ENCODE data around the gene RET.
A peak's percentile ranks its signal among the peaks of the same experiment; 100 is the strongest.
"Not testable (repeated sequence)": the region's sequence is repeated elsewhere in the genome, so short reads cannot be mapped to it uniquely, and the experiment has no call there.

The RET gene

DNA sequence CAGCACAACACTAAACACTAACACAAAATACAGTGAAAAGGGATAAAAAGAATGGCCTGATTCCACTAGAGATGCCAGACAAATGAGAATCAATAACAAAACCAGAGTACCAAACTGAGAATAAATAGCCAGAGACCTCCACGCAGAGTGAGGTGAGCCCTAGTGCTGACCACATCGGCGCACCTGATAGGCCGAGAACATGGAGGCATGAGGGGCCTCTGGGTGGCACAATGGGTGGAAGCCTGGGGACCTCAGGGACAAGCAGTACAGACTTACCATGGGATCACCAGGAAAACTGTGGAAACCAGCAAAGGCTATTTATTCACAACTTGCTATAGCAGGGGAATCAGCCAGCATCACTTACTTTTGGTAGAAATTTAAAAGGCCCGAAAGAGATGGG is 59.6 kb downstream of the RET start:
- TF ChIP-seq, protein P1, sequence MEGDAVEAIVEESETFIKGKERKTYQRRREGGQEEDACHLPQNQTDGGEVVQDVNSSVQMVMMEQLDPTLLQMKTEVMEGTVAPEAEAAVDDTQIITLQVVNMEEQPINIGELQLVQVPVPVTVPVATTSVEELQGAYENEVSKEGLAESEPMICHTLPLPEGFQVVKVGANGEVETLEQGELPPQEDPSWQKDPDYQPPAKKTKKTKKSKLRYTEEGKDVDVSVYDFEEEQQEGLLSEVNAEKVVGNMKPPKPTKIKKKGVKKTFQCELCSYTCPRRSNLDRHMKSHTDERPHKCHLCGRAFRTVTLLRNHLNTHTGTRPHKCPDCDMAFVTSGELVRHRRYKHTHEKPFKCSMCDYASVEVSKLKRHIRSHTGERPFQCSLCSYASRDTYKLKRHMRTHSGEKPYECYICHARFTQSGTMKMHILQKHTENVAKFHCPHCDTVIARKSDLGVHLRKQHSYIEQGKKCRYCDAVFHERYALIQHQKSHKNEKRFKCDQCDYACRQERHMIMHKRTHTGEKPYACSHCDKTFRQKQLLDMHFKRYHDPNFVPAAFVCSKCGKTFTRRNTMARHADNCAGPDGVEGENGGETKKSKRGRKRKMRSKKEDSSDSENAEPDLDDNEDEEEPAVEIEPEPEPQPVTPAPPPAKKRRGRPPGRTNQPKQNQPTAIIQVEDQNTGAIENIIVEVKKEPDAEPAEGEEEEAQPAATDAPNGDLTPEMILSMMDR (IDR thresholded peaks at IDR 0.05; ENCODE audit: insufficient read depth, missing control alignments) = no peak
- FAIRE-seq = no peak
- DNase-seq (ENCODE audit: insufficient read length, low spot score) = no peak

DNA sequence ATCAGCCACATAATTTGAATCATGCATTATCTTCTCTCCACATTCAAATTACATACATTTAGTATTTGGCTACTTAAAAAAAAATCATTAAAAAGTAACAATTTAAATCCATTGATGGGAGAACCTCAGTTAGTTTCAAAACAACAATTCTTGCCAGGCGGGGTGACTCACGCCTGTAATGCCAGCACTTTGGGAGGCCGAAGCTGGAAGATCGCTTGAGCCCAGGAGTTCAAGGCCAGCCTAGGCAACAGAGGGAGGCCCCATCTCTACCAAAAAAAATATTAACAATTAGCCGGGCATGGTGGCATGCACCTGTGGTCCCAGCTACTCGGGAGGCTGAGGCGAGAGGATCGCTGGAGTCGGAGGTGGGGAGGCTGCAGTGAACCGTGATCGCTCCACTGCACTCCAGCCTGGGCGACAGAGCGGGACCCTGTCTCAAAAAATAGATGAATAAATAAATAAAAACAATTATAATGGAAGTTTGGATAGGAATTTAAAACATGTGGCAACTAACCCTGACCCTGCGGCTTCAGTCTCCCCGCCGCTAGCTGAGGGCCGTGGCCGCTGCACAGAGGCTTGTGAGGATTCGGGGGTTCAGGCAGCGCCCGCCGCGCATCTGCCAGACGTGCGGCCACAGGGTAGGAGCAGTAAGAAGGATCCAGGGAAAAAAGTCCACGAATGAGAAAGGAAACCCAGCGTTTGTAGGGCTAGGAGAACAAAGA is 60.3 kb downstream of the RET start:
- TF ChIP-seq, protein P1 (IDR thresholded peaks at IDR 0.05; ENCODE audit: insufficient read depth, missing control alignments) = no peak
- FAIRE-seq = no peak

DNA sequence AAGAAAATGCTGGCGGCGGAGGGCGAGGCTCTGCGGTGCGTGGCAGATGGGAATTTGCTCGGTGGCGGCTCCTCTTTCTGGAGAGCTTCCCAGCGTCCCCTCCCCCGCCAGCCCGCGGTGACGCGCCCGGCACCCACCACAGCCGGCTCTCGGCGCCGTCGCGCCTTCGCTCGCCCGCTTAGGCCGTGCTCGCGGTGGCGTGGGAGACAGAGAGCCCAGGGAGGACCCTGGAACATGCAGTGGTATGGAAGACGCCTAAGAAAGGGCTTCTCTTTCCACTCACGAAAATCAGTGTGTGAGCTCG is 60.8 kb downstream of the RET start:
- DNase-seq (ENCODE audit: insufficient read length, low spot score) = no peak
- TF ChIP-seq, protein P1 (IDR thresholded peaks at IDR 0.05; ENCODE audit: insufficient read depth, missing control alignments) = no peak
- FAIRE-seq = no peak

More for the DNA sequence above, 60.3 kb downstream of the RET start:
- no peak for DNase-seq (ENCODE audit: insufficient read length, low spot score)

DNA sequence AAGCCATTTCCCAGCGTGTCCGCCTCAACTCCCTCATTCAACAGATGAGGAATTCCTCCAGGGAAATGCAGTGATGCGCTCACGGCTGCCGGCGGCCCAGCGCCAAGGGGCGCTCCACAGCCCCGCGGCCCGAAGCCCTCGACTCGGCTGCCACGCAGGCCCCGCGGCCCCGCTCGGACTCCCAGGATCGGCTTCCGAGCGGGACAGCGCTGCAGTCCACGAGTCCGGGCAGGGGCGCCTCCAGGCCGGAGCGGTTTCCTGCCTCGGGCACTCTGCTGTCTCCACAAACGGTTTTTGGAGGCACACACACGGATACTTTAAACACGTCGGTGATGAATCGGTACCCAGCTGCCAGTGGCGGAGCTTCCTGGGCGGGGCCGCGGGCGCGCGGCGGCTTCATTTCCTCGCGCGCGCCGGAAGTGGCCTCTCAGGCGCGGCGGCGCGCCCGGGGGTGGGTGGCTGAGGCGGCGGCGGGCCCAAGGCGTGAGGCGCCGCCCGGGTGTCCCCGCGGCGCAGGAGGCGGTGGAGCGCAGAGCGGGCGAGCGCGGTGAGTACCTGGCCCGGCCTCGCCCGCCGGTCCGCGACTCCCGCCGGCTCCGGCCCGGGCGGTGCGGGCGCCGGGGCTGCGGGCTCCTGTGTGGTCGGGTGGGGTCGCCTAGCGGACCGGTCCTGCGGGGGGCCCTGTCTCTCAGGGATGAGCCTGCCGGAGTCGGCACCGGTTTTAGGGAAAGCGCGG is 61.3 kb downstream of the RET start, which contains the start of gene CSGALNACT2:
TSS of gene CSGALNACT2 (plus strand) at position 425 of the 736 bp plus-strand sequence. CDS start 16,705 bp downstream, outside the sequence.
- TF ChIP-seq, protein P1 (IDR thresholded peaks at IDR 0.05; ENCODE audit: insufficient read depth, missing control alignments) = no peak
- FAIRE-seq (no peak), DNase-seq (ENCODE audit: insufficient read length, low spot score) (peak; percentile 74)

DNA sequence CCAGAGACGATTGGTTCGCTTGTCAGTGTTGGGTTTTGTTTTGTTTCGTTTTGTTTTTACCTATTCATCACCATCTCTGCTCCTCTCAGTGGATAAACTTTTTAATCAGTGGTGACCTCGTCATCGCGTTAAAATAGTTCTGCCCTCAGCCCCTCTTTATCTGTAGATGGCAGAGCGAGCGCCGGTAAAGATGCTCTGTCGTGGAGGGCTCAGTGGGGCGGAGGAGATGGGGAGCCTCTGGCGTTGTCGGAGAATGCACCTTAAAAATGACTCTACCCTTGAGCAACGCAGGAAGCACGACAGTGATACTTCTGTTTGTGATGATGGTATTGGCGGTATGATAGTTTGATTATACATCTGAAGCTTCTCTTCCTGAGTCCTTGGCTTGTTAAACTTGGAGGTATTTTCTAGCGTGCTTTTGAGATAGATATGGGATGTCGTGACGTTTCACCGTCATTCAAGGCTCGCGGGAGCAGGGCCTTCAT is 61.9 kb downstream of the RET start:
- no peak for DNase-seq (ENCODE audit: insufficient read length, low spot score)
- TF ChIP-seq, protein P1 (IDR thresholded peaks at IDR 0.05; ENCODE audit: insufficient read depth, missing control alignments) = no peak
- FAIRE-seq = no peak

DNA sequence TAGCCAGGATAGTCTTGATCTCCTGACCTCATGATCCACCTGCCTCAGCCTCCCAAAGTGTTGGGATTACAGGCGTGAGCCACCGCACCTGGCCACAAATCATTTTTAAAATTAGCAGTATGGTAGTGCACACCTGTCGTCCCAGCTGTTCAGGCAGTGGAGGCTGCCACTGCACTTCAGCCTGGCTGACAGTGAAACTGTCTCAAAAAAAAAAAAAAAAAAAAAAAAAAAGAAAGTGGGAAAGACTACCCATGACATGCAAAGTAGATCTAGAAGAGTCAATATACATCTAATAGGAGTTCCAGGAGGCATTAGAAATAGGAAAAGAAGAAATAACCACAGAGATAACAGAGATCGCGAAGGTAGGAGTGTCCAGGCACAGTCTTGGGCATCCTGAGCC is 64.6 kb downstream of the RET start:
- DNase-seq (ENCODE audit: insufficient read length, low spot score) (no peak), FAIRE-seq (no peak)
- TF ChIP-seq, protein P1 (IDR thresholded peaks at IDR 0.05; ENCODE audit: insufficient read depth, missing control alignments) = no peak

DNA sequence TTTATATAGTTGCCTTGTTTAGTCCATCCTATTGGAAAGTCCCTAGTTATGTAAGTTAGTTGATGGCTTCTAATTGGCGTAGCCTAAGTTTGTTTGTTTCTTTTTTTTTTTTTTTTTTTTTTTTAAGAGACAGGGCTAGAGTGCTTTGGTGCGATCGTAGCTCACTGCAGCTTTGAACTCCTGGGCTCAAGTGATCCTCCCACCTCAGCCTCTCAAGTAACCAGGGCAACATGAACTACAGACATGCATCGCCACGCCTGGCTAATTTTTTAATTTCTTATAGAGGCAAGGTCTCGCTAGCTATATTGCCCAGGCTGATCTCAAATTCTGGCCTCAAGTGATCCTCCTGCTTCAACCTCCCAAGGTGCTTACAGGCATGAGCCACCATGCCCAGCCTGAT is 68.4 kb downstream of the RET start:
- DNase-seq (ENCODE audit: insufficient read length, low spot score) (no peak), FAIRE-seq (no peak)
- TF ChIP-seq, protein P1 (IDR thresholded peaks at IDR 0.05; ENCODE audit: insufficient read depth, missing control alignments) = no peak

DNA sequence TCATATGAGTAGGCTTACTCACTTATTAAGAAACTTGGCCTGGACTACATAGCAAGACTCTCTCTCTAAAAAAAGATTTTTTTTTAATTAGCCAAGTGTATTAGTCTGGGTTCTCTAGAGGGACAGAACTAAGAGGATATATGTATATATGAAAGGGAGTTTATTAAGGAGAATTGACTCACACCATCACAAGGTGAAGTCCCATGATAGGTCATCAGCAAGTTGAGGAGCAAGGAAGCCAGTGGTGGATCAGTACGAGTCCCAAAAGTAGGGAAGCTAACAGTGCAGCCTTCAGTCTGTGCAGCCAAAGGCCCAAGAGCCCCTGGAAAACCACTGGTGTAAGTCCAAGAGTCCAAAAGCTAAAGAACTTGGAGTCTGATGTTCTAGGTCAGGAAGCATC is 69.1 kb downstream of the RET start:
- DNase-seq (ENCODE audit: insufficient read length, low spot score); FAIRE-seq: not testable (repeated sequence)
